ENCODE data around the gene ACRBP.
A peak's percentile ranks its signal among the peaks of the same experiment; 100 is the strongest.

Gene ACRBP

GRCh38 chr12:6652391-6652790 lies 5.2 kb upstream of the ACRBP start:
- no peak overlapping the region for H3K27ac ChIP-seq
- H3K4me3 ChIP-seq = no peak overlapping the region

GRCh38 chr12:6650832-6651231 lies 3.6 kb upstream of the ACRBP start:
- Histone ChIP-seq H3K27ac (no peak overlapping the region), H3K4me3 (no peak overlapping the region)

GRCh38 chr12:6646276-6647082 lies 753 bp downstream of the ACRBP start:
- Histone ChIP-seq H3K4me3 (peak overlapping the region; percentile 10 to 35 (median 23)), H3K27ac (peak overlapping the region in 18 of 21 experiments; percentile 6 to 70 (median 44))

- Histone ChIP-seq H3K4me3 (no peak overlapping the region), H3K27ac (peak overlapping the region in 10 of 21 experiments; percentile 4 to 78 (median 64))
These were observed 2.3 kb downstream of the ACRBP start for GRCh38 chr12:6644903-6645302.

- no peak overlapping the region for H3K4me3 ChIP-seq
- H3K27ac ChIP-seq = peak overlapping the region in 13 of 21 experiments; percentile 4 to 78 (median 62)
These were observed 3.0 kb downstream of the ACRBP start for GRCh38 chr12:6644257-6644596.

GRCh38 chr12:6643569-6644256 lies 3.5 kb downstream of the ACRBP start:
- H3K4me3 ChIP-seq = no peak overlapping the region
- H3K27ac ChIP-seq = peak overlapping the region in 9 of 21 experiments; percentile 21 to 78 (median 54)

- Histone ChIP-seq H3K27ac (no peak overlapping the region), H3K4me3 (no peak overlapping the region)
These were observed 6.1 kb downstream of the ACRBP start for GRCh38 chr12:6641131-6641530.

GRCh38 chr12:6640497-6640896 lies 6.7 kb downstream of the ACRBP start:
- Histone ChIP-seq H3K4me3 (no peak overlapping the region), H3K27ac (peak overlapping the region in 1 of 21 experiments; percentile 16)

- peak overlapping the region in 12 of 21 experiments; percentile 2 to 89 (median 39) for H3K27ac ChIP-seq
- H3K4me3 ChIP-seq = no peak overlapping the region
These were observed 8.0 kb downstream of the ACRBP start for GRCh38 chr12:6639151-6639801.

- Histone ChIP-seq H3K4me3 (no peak overlapping the region), H3K27ac (peak overlapping the region in 11 of 21 experiments; percentile 5 to 89 (median 38))
These were observed 8.9 kb downstream of the ACRBP start for GRCh38 chr12:6638305-6638704.

GRCh38 chr12:6635856-6636531 lies 11.2 kb downstream of the ACRBP start, which contains the start of gene LPAR5:
Gene LPAR5 (minus strand): TSS chr12:6635959. CDS start chr12:6621248, 14,711 bp downstream.
- H3K27ac ChIP-seq = peak within 1 kb of the TSS; percentile 13 to 89 (median 81)
- H3K4me3 ChIP-seq = peak within 1 kb of the TSS in 6 of 7 experiments; percentile 18 to 38 (median 24)

- Histone ChIP-seq H3K27ac (peak overlapping the region; percentile 13 to 89 (median 81)), H3K4me3 (peak overlapping the region in 6 of 7 experiments; percentile 18 to 38 (median 24))
These were observed 11.8 kb downstream of the ACRBP start for GRCh38 chr12:6635375-6635855.

- peak overlapping the region in 20 of 21 experiments; percentile 0 to 89 (median 53) for H3K27ac ChIP-seq
These were observed 14.9 kb downstream of the ACRBP start for GRCh38 chr12:6632026-6632983.

GRCh38 chr12:6631549-6631961 lies 15.7 kb downstream of the ACRBP start:
- H3K4me3 ChIP-seq = peak overlapping the region in 1 of 7 experiments; percentile 11
- H3K27ac ChIP-seq = peak overlapping the region in 16 of 21 experiments; percentile 20 to 89 (median 68)

More at GRCh38 chr12:6632026-6632983, 14.9 kb downstream of the ACRBP start:
- peak overlapping the region in 1 of 7 experiments; percentile 11 for H3K4me3 ChIP-seq

GRCh38 chr12:6630736-6631135 lies 16.5 kb downstream of the ACRBP start:
- peak overlapping the region in 6 of 21 experiments; percentile 73 to 89 (median 80) for H3K27ac ChIP-seq
- H3K4me3 ChIP-seq = no peak overlapping the region

GRCh38 chr12:6627616-6628015 lies 19.6 kb downstream of the ACRBP start:
- H3K4me3 ChIP-seq = no peak overlapping the region

GRCh38 chr12:6626654-6627283 lies 20.5 kb downstream of the ACRBP start:
- H3K4me3 ChIP-seq = no peak overlapping the region
- no peak overlapping the region for H3K27ac ChIP-seq

More at GRCh38 chr12:6627616-6628015, 19.6 kb downstream of the ACRBP start:
- H3K27ac ChIP-seq = peak overlapping the region in 2 of 21 experiments; percentile 17 to 61

- H3K4me3 ChIP-seq = peak overlapping the region in 2 of 7 experiments; percentile 15 to 18
- H3K27ac ChIP-seq = peak overlapping the region in 2 of 21 experiments; percentile 39 to 46
These were observed 26.4 kb downstream of the ACRBP start for GRCh38 chr12:6620885-6621274.
